ENCODE results near the gene TRIM2.

DNA sequence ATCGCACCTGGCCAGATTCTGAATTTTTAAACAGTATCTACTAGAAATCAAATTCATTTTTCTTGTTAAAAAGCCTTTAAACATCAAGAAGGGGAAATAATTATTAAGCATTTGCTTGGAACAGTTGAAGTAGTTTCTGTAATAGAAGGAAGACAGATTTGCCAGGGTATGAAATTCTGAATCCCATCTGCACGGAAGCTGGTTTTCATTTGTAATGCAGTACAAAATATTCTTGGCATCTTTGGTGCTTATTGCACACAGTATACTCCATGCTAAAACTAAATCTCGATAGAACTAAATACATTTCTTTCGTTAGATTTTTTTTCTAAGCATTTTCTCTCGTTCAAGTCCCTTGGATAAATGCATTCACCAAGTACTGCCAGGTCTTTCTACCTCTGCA is 25.3 kb downstream of the TRIM2 start:
- TF ChIP-seq, protein P1, sequence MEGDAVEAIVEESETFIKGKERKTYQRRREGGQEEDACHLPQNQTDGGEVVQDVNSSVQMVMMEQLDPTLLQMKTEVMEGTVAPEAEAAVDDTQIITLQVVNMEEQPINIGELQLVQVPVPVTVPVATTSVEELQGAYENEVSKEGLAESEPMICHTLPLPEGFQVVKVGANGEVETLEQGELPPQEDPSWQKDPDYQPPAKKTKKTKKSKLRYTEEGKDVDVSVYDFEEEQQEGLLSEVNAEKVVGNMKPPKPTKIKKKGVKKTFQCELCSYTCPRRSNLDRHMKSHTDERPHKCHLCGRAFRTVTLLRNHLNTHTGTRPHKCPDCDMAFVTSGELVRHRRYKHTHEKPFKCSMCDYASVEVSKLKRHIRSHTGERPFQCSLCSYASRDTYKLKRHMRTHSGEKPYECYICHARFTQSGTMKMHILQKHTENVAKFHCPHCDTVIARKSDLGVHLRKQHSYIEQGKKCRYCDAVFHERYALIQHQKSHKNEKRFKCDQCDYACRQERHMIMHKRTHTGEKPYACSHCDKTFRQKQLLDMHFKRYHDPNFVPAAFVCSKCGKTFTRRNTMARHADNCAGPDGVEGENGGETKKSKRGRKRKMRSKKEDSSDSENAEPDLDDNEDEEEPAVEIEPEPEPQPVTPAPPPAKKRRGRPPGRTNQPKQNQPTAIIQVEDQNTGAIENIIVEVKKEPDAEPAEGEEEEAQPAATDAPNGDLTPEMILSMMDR (IDR thresholded peaks at IDR 0.05), result no peak
- TF ChIP-seq POLR2A (IDR thresholded peaks at IDR 0.05), result no peak

Measured in heart left ventricle (tissue), 13 donors.